H1 (cell line): Measurements from ENCODE around the gene COL8A1. TPM values are rescaled to one million over a fixed set of nuclear protein-coding genes. Genes with fewer than 3 reads are reported as not detected.

Experiments used
- KDM5A ChIP-seq: fragments of 200-600 bp; IDR thresholded peaks from 2 replicates; pipeline ENCODE4 v1.7.1; 2012; ENCODE audit warnings: mild to moderate bottlenecking, low read length, inconsistent platforms, mixed read lengths
- NANOG ChIP-seq: IDR thresholded peaks from 2 replicates; pipeline ENCODE4 v1.6.1; 2011; ENCODE audit warnings: low read length, low read depth, mild to moderate bottlenecking, inconsistent platforms; ENCODE audit not compliant: insufficient read depth, poor library complexity, severe bottlenecking
- RNF2 ChIP-seq: fragments of 200-900, 300-1000 bp; sonication (generic); IDR thresholded peaks from 2 replicates; pipeline ENCODE4 v1.7.1; 2016; ENCODE audit warnings: borderline replicate concordance, low read depth, mild to moderate bottlenecking, antibody characterized with exemption, low read length; ENCODE audit not compliant: poor library complexity, severe bottlenecking; ENCODE audit errors: missing control alignments
- RXRA ChIP-seq: IDR thresholded peaks from 2 replicates; pipeline ENCODE4 v1.6.1; 2011; ENCODE audit warnings: low read depth, mild to moderate bottlenecking, low read length, moderate library complexity; ENCODE audit not compliant: insufficient read depth
- SP1 ChIP-seq: IDR thresholded peaks from 2 replicates; pipeline ENCODE4 v1.6.1; 2011; ENCODE audit warnings: low read depth, low read length
- polyA plus RNA-seq, 7 experiments: library from polyadenylated mRNA; depleted of rRNA in 3 of 7; stranded (reverse) in 5 of 7; unstranded in 2 of 7; fragments of >200 nt in 5 of 7; fragments of 200-250 nt in 2 of 7; gene quantifications; 1 replicate in 5 of 7; 2 replicates in 1 of 7; 4 replicates in 1 of 7; pipeline versions ENCODE4 v1.2.1 to v1.2.3, GENCODE V29; 2011 to 2013; ENCODE audit warnings: missing spikeins in 2 of 7, mixed read lengths in 2 of 7
- total RNA-seq: library from RNA; stranded (reverse); fragmentation: NEBNext Ultra II Directional; extraction: Animal tissue kit (Norgen Biotek cat#: 25700); gene quantifications from 2 replicates; pipeline ENCODE4 v1.2.1, GENCODE V29; 2021

Gene COL8A1
- total and polyA plus RNA-seq, 2 of the 8 experiments (the other 6 are each of a cell fraction or from before 2014, with no cell fraction given) = 0.21 to 1.2 TPM

DNA sequence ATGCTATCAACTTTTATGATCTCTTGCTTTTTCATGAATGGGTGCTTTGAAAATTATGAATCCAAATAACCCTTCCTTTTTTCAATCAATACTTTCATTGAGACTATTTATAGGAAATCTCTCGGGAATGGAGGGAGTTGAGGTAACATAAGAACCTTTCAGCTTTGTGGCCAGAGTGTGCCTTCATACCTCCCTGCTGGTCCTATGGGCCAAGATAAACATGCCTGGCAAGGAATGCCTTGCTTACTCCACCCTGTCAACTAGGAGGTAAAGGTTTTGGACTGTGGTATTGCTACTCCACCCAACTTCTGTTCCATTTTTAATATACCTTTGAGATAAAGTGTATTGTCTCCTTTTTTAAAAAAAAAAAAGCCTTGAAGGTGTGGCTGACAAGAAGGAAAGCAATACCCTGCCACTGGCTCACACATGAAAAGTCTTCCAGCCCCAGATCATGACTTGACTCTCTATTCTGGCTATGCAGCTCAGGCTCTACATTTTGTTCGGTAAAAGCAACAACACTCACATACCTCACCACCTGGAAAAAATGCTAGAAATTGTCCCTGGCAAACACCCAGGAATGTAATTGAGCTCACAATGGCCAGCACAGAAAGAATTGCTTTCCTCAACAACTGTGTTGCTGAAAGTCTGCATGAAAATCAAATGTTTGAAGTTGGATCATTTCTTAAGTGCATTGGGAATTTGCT is 35.8 kb downstream of the COL8A1 start (continued):
- TF ChIP-seq RNF2 (no peak), SP1 (no peak), NANOG (no peak), RXRA (no peak), KDM5A (no peak)
